H1 (cell line): Measurements from ENCODE around the gene HM13. TPM values are rescaled to one million over a fixed set of nuclear protein-coding genes. Genes with fewer than 3 reads are reported as not detected.

Source experiments
- CTCF ChIA-PET: fragments of 300-600 bp; sonication (Branson Sonifier 250); formaldehyde crosslinking; loops from one replicate; lab custom pipeline; 2021; ENCODE audit not compliant: partially characterized antibody; lab: Charles Lee
- POLR2A ChIA-PET: fragments of 300-600 bp; sonication (Branson Sonifier 250); formaldehyde crosslinking; loops from one replicate; lab custom pipeline; 2021; ENCODE audit warnings: inconsistent platforms; ENCODE audit not compliant: partially characterized antibody; lab: Charles Lee
- DNase-seq, 2 experiments: peaks; one replicate each; pipeline versions ENCODE4 v3.0.0 to v3.0.0-alpha.2; 2010 to 2022; ENCODE audit warnings: low spot score in 2 of 2, low read depth in 1 of 2, mixed read lengths in 1 of 2
- FAIRE-seq: peaks from 2 replicates; lab custom pipeline; 2011; peaks lifted over from hg19 to GRCh38; lab: Jason Lieb, UNC
- H2AFZ ChIP-seq: 2 replicates; pipeline ENCODE4 v1.8.1; 2012; ENCODE audit warnings: low read length, inconsistent platforms
- H2AK5ac ChIP-seq: 2 replicates; pipeline ENCODE4 v1.6.1; 2013; ENCODE audit warnings: low read depth, low read length
- H2BK120ac ChIP-seq: replicated peaks from 2 replicates; pipeline ENCODE3; 2013; ENCODE audit warnings: low read depth, low read length, inconsistent platforms
- H2BK12ac ChIP-seq: 2 replicates; pipeline ENCODE4 v1.6.1; 2013; ENCODE audit warnings: low read depth, low read length
- H2BK15ac ChIP-seq: 2 replicates; pipeline ENCODE4 v1.6.1; 2013; ENCODE audit warnings: low read length
- H2BK20ac ChIP-seq: 2 replicates; pipeline ENCODE4 v1.6.1; 2013; ENCODE audit warnings: low read length
- H2BK5ac ChIP-seq: 2 replicates; pipeline ENCODE4 v1.6.1; 2013; ENCODE audit warnings: low read depth, low read length
- H3K14ac ChIP-seq: 2 replicates; pipeline ENCODE4 v1.6.1; 2013; ENCODE audit warnings: inconsistent platforms; ENCODE audit not compliant: insufficient read length
- H3K18ac ChIP-seq: 2 replicates; pipeline ENCODE4 v1.6.1; 2013; ENCODE audit warnings: low read length; ENCODE audit errors: extremely low read depth
- H3K23ac ChIP-seq: 2 replicates; pipeline ENCODE4 v1.6.1; 2013; ENCODE audit warnings: inconsistent platforms; ENCODE audit not compliant: insufficient read length
- H3K23me2 ChIP-seq: 2 replicates; pipeline ENCODE4 v1.6.1; 2013; ENCODE audit warnings: low read depth, low read length
- H3K27ac ChIP-seq: 2 replicates; pipeline ENCODE4 v1.6.1; 2011; ENCODE audit warnings: low read depth, low read length, inconsistent platforms
- H3K27me3 ChIP-seq, 4 experiments: replicated peaks in 1 of 4; 1 replicate in 1 of 4; 2 replicates in 3 of 4; pipeline versions ENCODE4 v1.6.1 to v1.8.1; 2011 to 2013; ENCODE audit warnings: low read length in 3 of 4, mild to moderate bottlenecking in 3 of 4, inconsistent platforms in 2 of 4, mixed read lengths in 2 of 4, moderate library complexity in 1 of 4; ENCODE audit not compliant: control insufficient read depth in 3 of 4, insufficient read depth in 3 of 4; ENCODE audit errors: extremely low read depth in 1 of 4
- H3K36me3 ChIP-seq, 4 experiments: 2 replicates each; pipeline versions ENCODE4 v1.6.1 to v1.8.1; 2011 to 2013; ENCODE audit warnings: mild to moderate bottlenecking in 4 of 4, low read length in 3 of 4, moderate library complexity in 2 of 4, control low read depth in 1 of 4, inconsistent platforms in 1 of 4; ENCODE audit not compliant: insufficient read depth in 4 of 4, control insufficient read depth in 2 of 4
- H3K4ac ChIP-seq: replicated peaks from 2 replicates; pipeline ENCODE3; 2013; ENCODE audit warnings: low read length, low read depth, mixed read lengths, inconsistent platforms; ENCODE audit not compliant: insufficient read length
- H3K4me1 ChIP-seq, 4 experiments: replicated peaks in 1 of 4; 1 replicate in 1 of 4; 2 replicates in 3 of 4; pipeline versions ENCODE4 v1.6.1 to v1.8.1; 2011 to 2013; ENCODE audit warnings: low read length in 3 of 4, inconsistent platforms in 2 of 4, mixed read lengths in 1 of 4; ENCODE audit not compliant: insufficient read depth in 4 of 4, control insufficient read depth in 3 of 4
- H3K4me2 ChIP-seq, 2 experiments: 2 replicates each; pipeline versions ENCODE4 v1.6.1 to v1.8.1; 2011 to 2013; ENCODE audit warnings: low read depth in 2 of 2, low read length in 2 of 2, control low read depth in 1 of 2, inconsistent platforms in 1 of 2, mild to moderate bottlenecking in 1 of 2; ENCODE audit not compliant: insufficient read depth in 1 of 2
- H3K4me3 ChIP-seq, 4 experiments: fragments of 200-600, 300-600 bp in 1 of 4; sonication (generic), shearing (Covaris generic), sonication (Bioruptor Twin) in 1 of 4; 2 replicates each; pipeline versions ENCODE4 v1.5.1 to v1.8.1; 2011 to 2016; ENCODE audit warnings: low read length in 4 of 4, low read depth in 3 of 4, control low read depth in 2 of 4, inconsistent platforms in 2 of 4, mild to moderate bottlenecking in 2 of 4, mixed read lengths in 1 of 4, moderate library complexity in 1 of 4; ENCODE audit not compliant: insufficient read depth in 2 of 4; ENCODE audit errors: extremely low read depth in 1 of 4
- H3K56ac ChIP-seq: replicated peaks from 2 replicates; pipeline ENCODE3; 2013; ENCODE audit warnings: low read depth, mild to moderate bottlenecking, mixed read lengths, low read length, inconsistent platforms; ENCODE audit not compliant: insufficient read length
- H3K79me1 ChIP-seq: 2 replicates; pipeline ENCODE4 v1.6.1; 2013; ENCODE audit warnings: low read depth, low read length, control low read depth
- H3K79me2 ChIP-seq, 2 experiments: 2 replicates each; pipeline versions ENCODE4 v1.6.1 to v1.8.1; 2012 to 2013; ENCODE audit warnings: low read length in 2 of 2, mild to moderate bottlenecking in 2 of 2, inconsistent platforms in 1 of 2; ENCODE audit not compliant: insufficient read depth in 2 of 2, control insufficient read depth in 1 of 2
- H3K9ac ChIP-seq, 4 experiments: replicated peaks in 1 of 4; 1 replicate in 1 of 4; 2 replicates in 3 of 4; pipeline versions ENCODE4 v1.6.1 to v1.8.1; 2011 to 2013; ENCODE audit warnings: low read depth in 3 of 4, low read length in 3 of 4, control low read depth in 2 of 4, mild to moderate bottlenecking in 2 of 4, moderate library complexity in 2 of 4, inconsistent platforms in 1 of 4; ENCODE audit errors: extremely low read depth in 1 of 4
- H3K9me3 ChIP-seq, 2 experiments: 2 replicates each; pipeline versions ENCODE4 v1.6.1 to v1.8.1; 2012 to 2013; ENCODE audit warnings: mild to moderate bottlenecking in 2 of 2, moderate library complexity in 2 of 2, control low read depth in 1 of 2, inconsistent platforms in 1 of 2, low read depth in 1 of 2, low read length in 1 of 2, mixed read lengths in 1 of 2; ENCODE audit not compliant: insufficient read depth in 2 of 2
- H4K20me1 ChIP-seq, 2 experiments: replicated peaks in 1 of 2; 2 replicates each; pipeline versions ENCODE3 to v1.8.1; 2011 to 2013; ENCODE audit warnings: inconsistent platforms in 2 of 2, low read length in 2 of 2, mild to moderate bottlenecking in 1 of 2; ENCODE audit not compliant: insufficient read depth in 2 of 2, control insufficient read depth in 1 of 2
- H4K5ac ChIP-seq: 2 replicates; pipeline ENCODE4 v1.6.1; 2013; ENCODE audit warnings: low read length, low read depth, mixed read lengths, inconsistent platforms; ENCODE audit not compliant: insufficient read length
- H4K8ac ChIP-seq: 2 replicates; pipeline ENCODE4 v1.8.0; 2013; ENCODE audit warnings: mild to moderate bottlenecking, moderate library complexity, low read length, inconsistent platforms; ENCODE audit not compliant: insufficient read depth; ENCODE audit errors: extremely low read depth
- H4K91ac ChIP-seq: replicated peaks from 2 replicates; pipeline ENCODE3; 2013; ENCODE audit warnings: low read length, mixed read lengths, inconsistent platforms; ENCODE audit not compliant: insufficient read length
- BACH1 ChIP-seq: IDR thresholded peaks from 2 replicates; pipeline ENCODE4 v1.6.1; 2012; ENCODE audit warnings: low read length, improper control_type of control experiment
- CHD1 ChIP-seq: IDR thresholded peaks from 2 replicates; pipeline ENCODE4 v1.6.1; 2012; ENCODE audit warnings: low read depth, low read length, improper control_type of control experiment
- CTBP2 ChIP-seq: IDR thresholded peaks from 2 replicates; pipeline ENCODE4 v1.7.0; 2011; ENCODE audit warnings: borderline replicate concordance, mild to moderate bottlenecking, moderate library complexity, mixed read lengths, low read length; ENCODE audit not compliant: insufficient read depth, insufficient read length
- FOSL1 ChIP-seq: IDR thresholded peaks from 2 replicates; pipeline ENCODE4 v1.6.1; 2011; ENCODE audit warnings: mild to moderate bottlenecking, low read depth, low read length, moderate library complexity; ENCODE audit not compliant: insufficient read depth
- GTF2F1 ChIP-seq: IDR thresholded peaks from 2 replicates; pipeline ENCODE4 v1.6.1; 2012; ENCODE audit warnings: low read depth, low read length, improper control_type of control experiment, borderline replicate concordance
- HDAC2 ChIP-seq, 2 experiments: fragments of 300-600 bp in 1 of 2; sonication (generic) in 1 of 2; IDR thresholded peaks; 2 replicates each; pipeline ENCODE4 v1.6.1; 2011 to 2012; ENCODE audit warnings: low read depth in 2 of 2, low read length in 2 of 2, mild to moderate bottlenecking in 2 of 2, moderate library complexity in 2 of 2, borderline replicate concordance in 1 of 2, inconsistent platforms in 1 of 2
- POU5F1 ChIP-seq: IDR thresholded peaks from 2 replicates; pipeline ENCODE4 v1.6.1; 2011; ENCODE audit warnings: low read depth, mild to moderate bottlenecking, low read length, moderate library complexity
- RFX5 ChIP-seq: IDR thresholded peaks from 2 replicates; pipeline ENCODE4 v1.6.1; 2011; ENCODE audit warnings: low read depth, low read length, improper control_type of control experiment, borderline replicate concordance
- RXRA ChIP-seq: IDR thresholded peaks from 2 replicates; pipeline ENCODE4 v1.6.1; 2011; ENCODE audit warnings: low read depth, mild to moderate bottlenecking, low read length, moderate library complexity; ENCODE audit not compliant: insufficient read depth
- YY1 ChIP-seq: IDR thresholded peaks from 2 replicates; pipeline ENCODE4 v1.6.1; 2011; ENCODE audit warnings: low read depth, mild to moderate bottlenecking, low read length
- WGBS, 2 experiments: shearing (Covaris generic) in 1 of 2; methylation state at CpG; one replicate each; pipeline versions ENCODE4 v1.1.6 to v1.1.7; 2013 to 2015; ENCODE audit warnings: low lambda C conversion rate in 2 of 2, mixed read lengths in 2 of 2, inconsistent platforms in 1 of 2, low coverage in 1 of 2, missing lambda C conversion rate in 1 of 2; ENCODE audit not compliant: insufficient replicate concordance in 2 of 2, insufficient coverage in 1 of 2, insufficient read length in 1 of 2; ENCODE audit errors: extremely low coverage in 1 of 2, missing lambda C conversion rate in 1 of 2; 5-methylcytosine and 5-hydroxymethylcytosine counted together
- polyA plus RNA-seq, 7 experiments: library from polyadenylated mRNA; depleted of rRNA in 3 of 7; stranded (reverse) in 5 of 7; unstranded in 2 of 7; fragments of >200 nt in 5 of 7; fragments of 200-250 nt in 2 of 7; gene quantifications; 1 replicate in 5 of 7; 2 replicates in 1 of 7; 4 replicates in 1 of 7; pipeline versions ENCODE4 v1.2.1 to v1.2.3, GENCODE V29; 2011 to 2013; ENCODE audit warnings: missing spikeins in 2 of 7, mixed read lengths in 2 of 7
- total RNA-seq: library from RNA; stranded (reverse); fragmentation: NEBNext Ultra II Directional; extraction: Animal tissue kit (Norgen Biotek cat#: 25700); gene quantifications from 2 replicates; pipeline ENCODE4 v1.2.1, GENCODE V29; 2021

The HM13 gene
- total and polyA plus RNA-seq, 2 of the 8 experiments (the other 6 are each of a cell fraction or from before 2014, with no cell fraction given), result 118 to 183 TPM

DNA sequence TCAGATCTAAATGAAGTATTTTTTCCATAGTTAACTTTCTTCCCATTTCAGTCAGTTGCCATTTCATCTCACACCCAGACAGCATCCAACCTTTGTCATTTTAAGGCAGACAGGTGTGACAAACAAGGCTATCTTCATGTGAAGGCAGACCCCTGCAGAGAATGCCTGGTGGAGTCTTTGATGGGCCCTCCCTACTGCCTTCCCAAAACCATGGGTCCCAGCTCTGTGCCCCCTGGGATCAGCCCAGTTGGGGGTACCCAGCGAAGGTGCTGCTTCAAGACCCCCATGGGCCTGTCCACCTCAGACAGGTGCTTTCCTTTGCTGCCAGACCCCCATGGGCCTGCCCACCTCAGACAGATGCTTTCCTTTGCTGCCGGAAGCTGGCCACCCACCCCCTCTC lies 62.5 kb downstream of the HM13 start:
- H3K4me1 ChIP-seq, result peaks cover 17 to 26% (median 24%) of the 10 kb centered on the region in 4 experiments
- no peak overlapping the region for H3K14ac ChIP-seq
- no peaks in the 10 kb centered on the region for H3K79me1 ChIP-seq
- H4K91ac ChIP-seq, result peak overlapping the region; percentile 42
- POLR2A ChIA-PET, result interaction anchor here (1.4 to 24.3 kb wide), 4 partner anchors 10 to 31 kb away, joined by 4 to 1033 read pairs (median 60); partner anchors contain the start of gene ID1
- no peaks in the 10 kb centered on the region for H4K20me1 ChIP-seq
- H3K27me3 ChIP-seq, result no peaks in the 10 kb centered on the region
- no peak overlapping the region for H2BK20ac ChIP-seq
- H2BK15ac ChIP-seq, result 0 out of 2 replicates have a peak overlapping the region, but pooled peaks have one; percentile 21
- TF ChIP-seq FOSL1 (no peak), CHD1 (no peak), BACH1 (no peak), HDAC2 (IDR thresholded peaks at IDR 0.05; ENCODE audit: borderline replicate concordance in 1 of 2, low read depth in 2 of 2, low read length in 2 of 2) (no peak), POU5F1 (no peak), YY1 (no peak), RXRA (no peak), CTBP2 (no peak), RFX5 (no peak), GTF2F1 (no peak)
- H4K8ac ChIP-seq, result no peak overlapping the region
- CTCF ChIA-PET, result interaction anchor here (1.0 to 30.5 kb wide), 6 partner anchors 9 to 58 kb away, joined by 4 to 1559 read pairs (median 22); partner anchors contain the start of gene ID1
- H3K79me2 ChIP-seq, result 0 out of 4 replicates have a peak, but pooled peaks cover 0 to 3% of the 10 kb centered on the region in 2 experiments
- no peak overlapping the region for H3K56ac ChIP-seq
- H3K23ac ChIP-seq, result no peak overlapping the region
- H4K5ac ChIP-seq, result no peak overlapping the region
- H3K18ac ChIP-seq, result 0 out of 2 replicates have a peak overlapping the region, but pooled peaks have one; percentile 51
- peaks cover 3% of the 10 kb centered on the region; the same call in 1 of the 2 replicates for H3K23me2 ChIP-seq
- 0 out of 2 replicates have a peak overlapping the region, but pooled peaks have one; percentile 44 for H2BK12ac ChIP-seq
- H2AFZ ChIP-seq, result no peak overlapping the region
- no peaks in the 10 kb centered on the region for H3K9me3 ChIP-seq
- H3K9ac ChIP-seq, result no peak overlapping the region
- no peaks in the 10 kb centered on the region for H3K36me3 ChIP-seq
- no peak overlapping the region for H3K4ac ChIP-seq
- no peak overlapping the region for H3K27ac ChIP-seq
- H3K4me2 ChIP-seq, result no peak overlapping the region
- H2BK5ac ChIP-seq, result peak overlapping the region; percentile 31; the same call in 1 of the 2 replicates
- DNase-seq (no peak), FAIRE-seq (no peak)
- no peak overlapping the region for H3K4me3 ChIP-seq
- H2AK5ac ChIP-seq, result no peak overlapping the region
- no peak overlapping the region for H2BK120ac ChIP-seq
- 72% methylated on average over 2 of the region's 2 CpGs; no CpG with 5 or more reads in 1 of the 2 experiments for WGBS, 2 experiments
